ENCODE results near the gene CXCL12.

CXCL12 gene

GRCh38 chr10:44361109-44361508, 23.8 kb downstream of the CXCL12 start:
- no peak for DNase-seq

- DNase-seq = no peak
Measured at GRCh38 chr10:44358080-44358771, 26.7 kb downstream of the CXCL12 start.

GRCh38 chr10:44357023-44357540, 27.8 kb downstream of the CXCL12 start:
- no peak for DNase-seq

GRCh38 chr10:44356139-44357022, 28.5 kb downstream of the CXCL12 start:
- DNase-seq = no peak

GRCh38 chr10:44355630-44356029, 29.3 kb downstream of the CXCL12 start:
- no peak for DNase-seq

- no peak for DNase-seq
Measured at GRCh38 chr10:44354771-44355170, 30.1 kb downstream of the CXCL12 start.

GRCh38 chr10:44353721-44354120, 31.2 kb downstream of the CXCL12 start:
- DNase-seq = no peak

GRCh38 chr10:44353128-44353390, 31.8 kb downstream of the CXCL12 start:
- DNase-seq = no peak

GRCh38 chr10:44352316-44353127, 32.4 kb downstream of the CXCL12 start:
- DNase-seq = no peak

GRCh38 chr10:44348496-44348895, 36.4 kb downstream of the CXCL12 start:
- DNase-seq = no peak

- DNase-seq = no peak
Measured at GRCh38 chr10:44347609-44348400, 37.1 kb downstream of the CXCL12 start.

GRCh38 chr10:44344727-44345126, 40.2 kb downstream of the CXCL12 start:
- DNase-seq = no peak

GRCh38 chr10:44343843-44344242, 41.1 kb downstream of the CXCL12 start:
- DNase-seq = no peak

GRCh38 chr10:44341886-44342285, 43.0 kb downstream of the CXCL12 start:
- DNase-seq = no peak

GRCh38 chr10:44340557-44340956, 44.3 kb downstream of the CXCL12 start:
- DNase-seq = no peak

- DNase-seq = no peak
Measured at GRCh38 chr10:44339218-44339617, 45.7 kb downstream of the CXCL12 start.

- no peak for DNase-seq
Measured at GRCh38 chr10:44337081-44337480, 47.8 kb downstream of the CXCL12 start.

GRCh38 chr10:44335330-44336021, 49.4 kb downstream of the CXCL12 start:
- DNase-seq = no peak

GRCh38 chr10:44334621-44335184, 50.2 kb downstream of the CXCL12 start:
- no peak for DNase-seq

- no peak for DNase-seq
Measured at GRCh38 chr10:44334091-44334490, 50.8 kb downstream of the CXCL12 start.

- no peak for DNase-seq
Measured at GRCh38 chr10:44333511-44333910, 51.4 kb downstream of the CXCL12 start.

- no peak for DNase-seq
Measured at GRCh38 chr10:44332465-44332864, 52.4 kb downstream of the CXCL12 start.

All from GOT3 (cell line).